Nephron progenitor cell (in vitro differentiated cells): Measurements from ENCODE around the gene AGA.

ENCODE experiments used
- DNase-seq: peaks from one replicate; pipeline ENCODE4 v3.0.0; 2021
- H3K27ac Mint-ChIP-seq: 2 replicates; pipeline ENCODE4 v1.8.0; 2021; ENCODE audit warnings: mild to moderate bottlenecking, moderate library complexity, mixed read lengths
- H3K27me3 Mint-ChIP-seq: 2 replicates; pipeline ENCODE4 v1.8.0; 2021; ENCODE audit warnings: mild to moderate bottlenecking, low read depth, mixed read lengths; ENCODE audit not compliant: poor library complexity
- H3K36me3 Mint-ChIP-seq: 2 replicates; pipeline ENCODE4 v1.8.0; 2021; ENCODE audit warnings: low read depth, mixed read lengths
- H3K4me1 Mint-ChIP-seq: 2 replicates; pipeline ENCODE4 v1.8.0; 2021; ENCODE audit warnings: mixed read lengths
- H3K4me3 Mint-ChIP-seq: 2 replicates; pipeline ENCODE4 v1.8.0; 2021; ENCODE audit warnings: mild to moderate bottlenecking, moderate library complexity, mixed read lengths
- H3K9me3 Mint-ChIP-seq: 2 replicates; pipeline ENCODE4 v1.8.0; 2021; ENCODE audit warnings: mild to moderate bottlenecking, moderate library complexity, mixed read lengths
- TF ChIP-seq, protein P1 (sequence below): fragments of 200-600 bp; sonication (generic); IDR thresholded peaks from 2 replicates; pipeline ENCODE4 v1.5.0; 2021; ENCODE audit warnings: antibody characterized with exemption

The AGA gene

DNA sequence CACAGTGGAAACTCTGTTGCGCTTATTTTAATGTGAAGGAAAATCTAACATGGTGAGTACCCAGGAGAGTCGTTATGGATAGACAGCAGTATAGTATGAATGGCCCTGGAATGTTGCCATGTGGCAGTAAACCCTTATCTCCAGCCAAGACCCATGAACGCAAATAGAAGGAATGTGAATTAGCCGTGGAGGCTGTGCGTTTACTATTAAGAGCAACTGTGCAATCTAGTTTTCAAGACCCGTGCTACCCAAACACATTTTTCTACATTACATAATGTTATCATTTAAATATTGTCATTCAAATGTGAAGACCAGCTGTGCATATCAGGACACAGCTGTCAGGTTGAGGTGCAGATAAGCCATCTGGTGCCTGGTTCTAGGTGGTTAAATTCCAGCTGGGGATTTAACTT is 13.3 kb upstream of the AGA start:
- Mint-ChIP-seq H3K27ac (no peak overlapping the region), H3K4me1 (peaks cover 9% of the 10 kb centered on the region), H3K9me3 (no peaks in the 10 kb centered on the region), H3K27me3 (no peaks in the 10 kb centered on the region), H3K4me3 (no peak overlapping the region), H3K36me3 (no peaks in the 10 kb centered on the region)
- TF ChIP-seq, protein P1, sequence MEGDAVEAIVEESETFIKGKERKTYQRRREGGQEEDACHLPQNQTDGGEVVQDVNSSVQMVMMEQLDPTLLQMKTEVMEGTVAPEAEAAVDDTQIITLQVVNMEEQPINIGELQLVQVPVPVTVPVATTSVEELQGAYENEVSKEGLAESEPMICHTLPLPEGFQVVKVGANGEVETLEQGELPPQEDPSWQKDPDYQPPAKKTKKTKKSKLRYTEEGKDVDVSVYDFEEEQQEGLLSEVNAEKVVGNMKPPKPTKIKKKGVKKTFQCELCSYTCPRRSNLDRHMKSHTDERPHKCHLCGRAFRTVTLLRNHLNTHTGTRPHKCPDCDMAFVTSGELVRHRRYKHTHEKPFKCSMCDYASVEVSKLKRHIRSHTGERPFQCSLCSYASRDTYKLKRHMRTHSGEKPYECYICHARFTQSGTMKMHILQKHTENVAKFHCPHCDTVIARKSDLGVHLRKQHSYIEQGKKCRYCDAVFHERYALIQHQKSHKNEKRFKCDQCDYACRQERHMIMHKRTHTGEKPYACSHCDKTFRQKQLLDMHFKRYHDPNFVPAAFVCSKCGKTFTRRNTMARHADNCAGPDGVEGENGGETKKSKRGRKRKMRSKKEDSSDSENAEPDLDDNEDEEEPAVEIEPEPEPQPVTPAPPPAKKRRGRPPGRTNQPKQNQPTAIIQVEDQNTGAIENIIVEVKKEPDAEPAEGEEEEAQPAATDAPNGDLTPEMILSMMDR = no peak
- no peak for DNase-seq

DNA sequence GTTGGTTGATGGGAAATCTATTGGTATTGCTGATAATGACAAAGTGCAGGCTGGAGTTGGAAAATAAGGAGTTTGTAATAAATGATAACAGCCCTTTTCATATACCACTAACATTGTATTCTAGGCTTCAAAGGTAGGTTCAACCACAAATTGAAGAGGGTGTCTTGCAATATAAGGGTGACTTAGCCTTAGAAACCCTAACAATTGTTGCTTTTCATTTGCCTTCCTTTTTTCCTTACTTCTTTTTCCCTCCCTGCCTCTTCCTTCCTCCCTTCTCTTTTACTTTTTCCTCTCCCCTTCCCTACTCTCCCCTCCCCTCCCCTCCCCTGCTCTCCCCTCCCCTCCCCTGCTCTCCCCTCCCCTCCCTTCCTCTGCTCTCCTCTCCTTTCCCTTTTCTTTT is 10.9 kb upstream of the AGA start:
- peaks cover 2% of the 10 kb centered on the region for H3K27me3 Mint-ChIP-seq
- H3K27ac Mint-ChIP-seq = no peak overlapping the region
- TF ChIP-seq, protein P1 = no peak

DNA sequence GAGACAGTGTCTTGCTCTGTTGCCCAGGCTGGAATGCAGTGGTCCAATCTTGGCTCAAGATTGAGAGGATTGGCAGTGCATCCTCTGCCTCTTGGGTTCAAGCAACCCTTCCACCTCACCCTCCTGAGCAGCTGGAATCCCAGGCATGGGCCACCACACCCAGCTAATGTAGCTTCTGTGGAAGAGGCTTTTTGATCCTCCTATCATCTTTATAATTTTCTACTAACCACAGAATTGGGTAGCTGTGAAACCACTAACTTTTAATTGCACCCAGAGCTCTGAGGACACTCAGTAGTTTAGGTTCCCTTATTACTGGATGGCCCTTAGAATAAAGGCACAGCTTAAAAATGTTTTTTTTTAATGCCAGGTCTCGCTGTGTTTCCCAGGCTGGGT is 8.9 kb upstream of the AGA start:
- Mint-ChIP-seq H3K27me3 (peaks cover 2% of the 10 kb centered on the region), H3K4me1 (peaks cover 19% of the 10 kb centered on the region), H3K27ac (no peak overlapping the region), H3K36me3 (no peaks in the 10 kb centered on the region), H3K9me3 (no peaks in the 10 kb centered on the region), H3K4me3 (no peak overlapping the region)
- DNase-seq = no peak
- TF ChIP-seq, protein P1 = no peak

More for the DNA sequence above, 10.9 kb upstream of the AGA start:
- Mint-ChIP-seq H3K4me1 (peaks cover 9% of the 10 kb centered on the region), H3K36me3 (no peaks in the 10 kb centered on the region), H3K4me3 (no peak overlapping the region), H3K9me3 (no peaks in the 10 kb centered on the region)
- no peak for DNase-seq

DNA sequence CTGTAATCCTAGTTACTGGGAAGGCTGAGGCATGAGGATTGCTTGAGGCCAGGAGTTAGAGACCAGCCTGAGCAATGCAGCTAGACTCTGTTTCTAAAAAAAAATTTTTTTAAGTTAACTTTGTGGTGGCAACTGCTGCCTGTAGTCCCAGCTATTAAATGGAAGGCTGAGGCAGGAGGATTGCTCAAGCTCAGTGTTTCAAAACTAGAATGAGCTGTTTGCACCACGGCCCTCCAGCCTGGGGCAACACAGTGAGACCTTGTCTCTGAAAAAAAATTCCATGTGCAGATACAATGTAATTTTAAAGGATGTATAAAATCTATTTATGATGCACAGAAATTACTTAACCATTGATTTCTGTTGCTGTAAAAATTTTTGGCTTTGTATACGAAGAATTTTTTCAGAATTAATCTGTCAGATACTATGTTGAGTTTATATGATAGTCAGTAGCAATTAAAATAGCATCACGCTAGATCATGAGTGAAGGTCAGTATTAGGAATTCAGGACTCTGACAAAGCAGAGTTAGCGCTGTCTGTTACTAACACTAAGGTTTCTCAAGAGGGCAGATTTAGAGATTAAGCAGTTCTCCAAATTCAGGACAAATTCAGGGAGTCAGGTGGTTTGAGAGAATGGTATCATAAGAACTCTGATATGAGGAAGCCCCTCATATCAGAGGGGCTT is 8.3 kb upstream of the AGA start:
- no peak for DNase-seq

DNA sequence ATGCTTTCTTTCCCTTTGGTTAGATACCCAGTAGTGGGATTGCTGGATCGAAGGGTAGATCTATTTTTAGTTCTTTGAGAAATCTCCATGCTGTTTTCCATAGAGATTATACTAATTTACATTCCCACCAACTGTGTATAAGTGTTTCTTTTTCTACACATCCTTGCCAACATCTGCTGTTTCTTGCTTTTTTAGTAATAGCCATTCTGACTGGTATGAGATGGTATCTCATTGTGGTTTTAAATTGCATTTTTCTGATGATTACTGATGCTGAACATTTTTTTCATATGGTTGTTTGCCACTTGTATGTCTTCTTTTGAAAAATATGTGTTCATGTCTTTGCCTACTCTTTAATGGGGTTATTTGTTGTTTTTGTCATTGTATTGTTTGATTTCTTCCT is 6.6 kb upstream of the AGA start:
- H3K4me3 Mint-ChIP-seq = no peak overlapping the region
- H3K4me1 Mint-ChIP-seq = peaks cover 21% of the 10 kb centered on the region
- no peak for DNase-seq
- H3K36me3 Mint-ChIP-seq = no peaks in the 10 kb centered on the region
- peaks cover 2% of the 10 kb centered on the region for H3K27me3 Mint-ChIP-seq
- no peaks in the 10 kb centered on the region for H3K9me3 Mint-ChIP-seq
- H3K27ac Mint-ChIP-seq = no peak overlapping the region
- TF ChIP-seq, protein P1 = no peak

More for the DNA sequence above, 8.3 kb upstream of the AGA start:
- H3K27ac Mint-ChIP-seq = no peak overlapping the region
- H3K27me3 Mint-ChIP-seq = peaks cover 2% of the 10 kb centered on the region
- peaks cover 21% of the 10 kb centered on the region for H3K4me1 Mint-ChIP-seq
- H3K36me3 Mint-ChIP-seq = no peaks in the 10 kb centered on the region
- no peaks in the 10 kb centered on the region for H3K9me3 Mint-ChIP-seq
- H3K4me3 Mint-ChIP-seq = no peak overlapping the region
- TF ChIP-seq, protein P1 = no peak

DNA sequence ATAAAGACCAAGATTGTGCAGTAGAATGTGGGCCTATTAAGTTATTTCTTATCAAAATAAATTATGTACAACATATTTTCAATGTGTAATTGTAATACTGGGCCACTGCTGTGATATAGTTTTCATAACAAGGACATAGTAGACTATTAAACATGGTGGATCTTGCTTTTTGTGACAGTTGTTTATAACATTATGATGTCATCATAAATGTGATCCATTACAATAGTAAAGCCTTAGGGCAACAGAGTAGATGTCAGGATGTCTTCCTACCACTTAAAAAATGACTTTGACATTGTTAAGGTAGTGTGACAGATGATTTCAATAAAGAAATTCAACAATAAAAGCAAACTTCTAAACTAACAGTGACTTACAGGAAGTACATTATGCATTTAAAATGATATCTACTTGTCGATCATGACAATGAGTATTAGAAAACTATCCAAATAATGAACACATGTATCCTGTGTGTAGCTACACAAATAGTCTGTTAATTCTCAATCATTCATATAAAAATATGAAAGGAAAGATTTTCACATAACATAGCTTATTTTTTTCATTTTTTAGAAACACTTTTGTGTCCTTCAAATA is 5.3 kb upstream of the AGA start:
- H3K27ac Mint-ChIP-seq = no peak overlapping the region
- H3K27me3 Mint-ChIP-seq = peaks cover 2% of the 10 kb centered on the region
- no peak for DNase-seq
- H3K9me3 Mint-ChIP-seq = no peaks in the 10 kb centered on the region
- H3K4me3 Mint-ChIP-seq = no peak overlapping the region
- TF ChIP-seq, protein P1 = no peak
- H3K4me1 Mint-ChIP-seq = peaks cover 26% of the 10 kb centered on the region
- H3K36me3 Mint-ChIP-seq = no peaks in the 10 kb centered on the region
